Measurements from ENCODE around the gene THPO.

The THPO gene

DNA sequence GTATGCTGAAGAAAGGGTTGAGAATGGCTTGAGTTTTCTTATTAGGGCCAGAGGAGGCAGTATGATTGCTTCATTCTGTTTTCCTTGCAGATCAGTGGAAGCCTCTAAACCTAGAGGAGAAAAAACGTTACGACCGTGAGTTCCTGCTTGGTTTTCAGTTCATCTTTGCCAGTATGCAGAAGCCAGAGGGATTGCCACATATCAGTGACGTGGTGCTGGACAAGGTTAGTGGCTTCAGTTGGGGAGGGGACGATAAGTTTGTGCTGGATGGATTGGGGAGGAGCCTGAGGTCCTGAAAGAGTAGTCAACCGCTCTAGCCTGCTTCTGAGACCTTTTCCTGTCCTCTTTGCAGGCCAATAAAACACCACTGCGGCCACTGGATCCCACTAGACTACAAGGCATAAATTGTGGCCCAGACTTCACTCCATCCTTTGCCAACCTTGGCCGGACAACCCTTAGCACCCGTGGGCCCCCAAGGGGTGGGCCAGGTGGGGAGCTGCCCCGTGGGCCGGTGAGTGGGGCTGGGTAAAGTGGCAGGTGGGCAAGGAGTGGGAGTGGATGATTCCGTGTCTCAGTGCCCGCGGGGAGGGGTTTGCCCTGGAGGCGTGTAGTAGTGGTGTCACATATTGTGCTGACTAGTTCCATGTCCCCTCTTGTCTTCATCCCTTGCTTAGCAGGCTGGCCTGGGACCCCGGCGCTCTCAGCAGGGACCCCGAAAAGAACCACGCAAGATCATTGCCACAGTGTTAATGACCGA, 55.1 kb downstream of the THPO start:
- H3F3A ChIP-seq (ENCODE audit: insufficient read depth), result no peaks in the 10 kb centered on the region
- peaks cover 39% of the 10 kb centered on the region for H3K36me3 ChIP-seq (ENCODE audit: low read length)
- H3K4me3 ChIP-seq (ENCODE audit: insufficient read depth, low read length, poor library complexity, severe bottlenecking), result no peak overlapping the region
- no peaks in the 10 kb centered on the region for H3K9me2 ChIP-seq (replicated peaks; ENCODE audit: insufficient read depth, low read length)
- H3K27ac ChIP-seq (ENCODE audit: low read depth, low read length), result no peak overlapping the region
- H3K27me3 ChIP-seq (ENCODE audit: low read length), result no peaks in the 10 kb centered on the region
- H3K79me2 ChIP-seq (ENCODE audit: insufficient read depth, low read length), result peaks cover 31% of the 10 kb centered on the region
- H3K9me3 ChIP-seq (ENCODE audit: insufficient read depth, low read length), result no peaks in the 10 kb centered on the region
- no peak overlapping the region for H2AFZ ChIP-seq (ENCODE audit: low read depth, low read length, severe bottlenecking)
- H3K9ac ChIP-seq (ENCODE audit: low read length), result no peak overlapping the region
- no peak overlapping the region for H3K4me2 ChIP-seq (ENCODE audit: low read depth, low read length, poor library complexity, severe bottlenecking)
- TF ChIP-seq EZH2phosphoT487 (conservative IDR thresholded peaks at IDR 0.05; ENCODE audit: low read length), result no peak
- TF ChIP-seq, protein P1, sequence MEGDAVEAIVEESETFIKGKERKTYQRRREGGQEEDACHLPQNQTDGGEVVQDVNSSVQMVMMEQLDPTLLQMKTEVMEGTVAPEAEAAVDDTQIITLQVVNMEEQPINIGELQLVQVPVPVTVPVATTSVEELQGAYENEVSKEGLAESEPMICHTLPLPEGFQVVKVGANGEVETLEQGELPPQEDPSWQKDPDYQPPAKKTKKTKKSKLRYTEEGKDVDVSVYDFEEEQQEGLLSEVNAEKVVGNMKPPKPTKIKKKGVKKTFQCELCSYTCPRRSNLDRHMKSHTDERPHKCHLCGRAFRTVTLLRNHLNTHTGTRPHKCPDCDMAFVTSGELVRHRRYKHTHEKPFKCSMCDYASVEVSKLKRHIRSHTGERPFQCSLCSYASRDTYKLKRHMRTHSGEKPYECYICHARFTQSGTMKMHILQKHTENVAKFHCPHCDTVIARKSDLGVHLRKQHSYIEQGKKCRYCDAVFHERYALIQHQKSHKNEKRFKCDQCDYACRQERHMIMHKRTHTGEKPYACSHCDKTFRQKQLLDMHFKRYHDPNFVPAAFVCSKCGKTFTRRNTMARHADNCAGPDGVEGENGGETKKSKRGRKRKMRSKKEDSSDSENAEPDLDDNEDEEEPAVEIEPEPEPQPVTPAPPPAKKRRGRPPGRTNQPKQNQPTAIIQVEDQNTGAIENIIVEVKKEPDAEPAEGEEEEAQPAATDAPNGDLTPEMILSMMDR (IDR thresholded peaks at IDR 0.05; ENCODE audit: insufficient read depth, low read length, poor library complexity, severe bottlenecking), result no peak
- 0 out of 2 replicates have a peak, but pooled peaks cover 4% of the 10 kb centered on the region for H4K20me1 ChIP-seq (ENCODE audit: low read depth, low read length)

Measured in SU-DHL-6 (cell line).